GF-D8 (cell line): Measurements from ENCODE around the gene CFTR.
"Not testable (repeated sequence)": the region's sequence is repeated elsewhere in the genome, so short reads cannot be mapped to it uniquely, and the experiment has no call there.

Source experiments
- DNase-seq: peaks from one replicate; lab custom pipeline; 2025; lab: John Stamatoyannopoulos, UW

The CFTR gene

GRCh38 chr7:117688126-117688525, 208.3 kb downstream of the CFTR start:
- DNase-seq = no peak

DNA sequence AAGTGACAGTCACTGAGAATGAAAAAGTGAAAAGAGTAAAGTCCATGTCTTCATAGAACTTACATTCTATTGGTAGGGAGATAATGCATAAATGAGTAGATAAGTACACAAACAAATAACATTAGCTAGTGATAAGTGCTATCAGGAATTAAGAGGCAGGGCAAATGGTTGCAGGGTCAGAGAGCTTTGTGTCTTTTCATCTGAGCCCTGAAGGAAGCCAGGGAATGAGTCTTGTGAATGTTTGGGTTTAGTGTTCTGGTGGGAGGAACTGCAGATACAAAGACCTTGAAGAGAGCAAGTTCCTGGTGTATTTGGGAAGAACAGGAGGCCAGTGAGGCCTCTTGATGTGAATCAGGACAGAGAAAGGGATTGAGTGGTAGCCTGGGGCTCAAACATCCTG, 209.6 kb downstream of the CFTR start:
- DNase-seq = no peak

DNA sequence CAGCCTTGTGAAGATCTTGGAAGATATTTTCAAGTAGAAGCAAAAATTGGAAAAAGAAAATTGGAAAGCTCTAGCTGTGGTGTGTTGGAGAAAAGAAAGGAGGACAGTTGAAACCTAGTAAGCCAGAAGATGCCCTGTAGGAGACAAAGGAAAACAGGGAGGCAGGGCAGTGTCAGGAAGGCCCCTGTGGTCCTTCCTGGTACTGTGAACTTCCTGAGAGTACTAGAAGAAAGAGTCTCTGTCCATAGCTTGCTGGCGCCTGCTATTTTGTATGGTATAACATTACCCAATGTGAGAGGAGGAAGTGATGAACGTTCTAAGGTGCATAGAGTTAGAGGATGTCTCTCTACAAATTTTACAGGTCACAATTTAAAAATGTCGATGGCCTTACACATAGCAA, 210.3 kb downstream of the CFTR start:
- DNase-seq = no peak

DNA sequence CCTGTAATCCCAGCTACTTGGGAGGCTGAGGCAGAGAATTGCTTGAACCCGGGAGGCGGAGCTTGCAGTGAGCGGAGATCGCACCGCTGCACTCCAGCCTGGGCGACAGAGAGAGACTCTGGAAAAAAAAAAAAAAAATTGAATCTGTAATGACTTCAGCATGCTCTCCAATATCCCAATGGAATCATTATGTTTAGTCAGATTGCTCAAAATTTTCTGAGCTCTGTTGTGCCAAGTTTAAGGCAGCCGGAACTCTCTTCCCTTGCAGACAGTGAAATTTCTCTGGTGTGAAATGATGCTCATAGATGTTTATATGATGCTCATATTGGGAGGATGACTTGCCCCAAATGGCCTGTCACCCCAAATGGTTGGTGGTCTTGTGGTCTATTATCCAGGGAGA, 212.5 kb downstream of the CFTR start:
- DNase-seq = no peak

DNA sequence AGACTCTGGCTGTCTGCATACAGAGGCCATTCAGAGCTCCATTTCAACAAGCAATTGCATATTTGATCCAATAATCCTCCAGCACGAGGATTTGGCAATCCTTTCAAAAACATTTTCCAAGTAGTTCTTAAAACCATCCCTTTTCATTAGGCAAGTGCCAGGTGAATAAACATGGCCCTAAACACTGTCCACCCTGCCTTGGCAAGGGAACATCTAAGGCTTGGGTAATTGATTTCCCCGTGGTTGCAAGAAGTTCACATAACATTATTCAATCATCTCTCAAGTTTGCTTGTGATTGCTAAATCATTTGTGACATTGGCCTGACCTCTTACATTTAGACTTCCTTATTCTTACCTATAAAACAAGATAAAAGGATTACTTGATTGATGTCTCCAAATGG, 218.2 kb downstream of the CFTR start:
- no peak for DNase-seq

DNA sequence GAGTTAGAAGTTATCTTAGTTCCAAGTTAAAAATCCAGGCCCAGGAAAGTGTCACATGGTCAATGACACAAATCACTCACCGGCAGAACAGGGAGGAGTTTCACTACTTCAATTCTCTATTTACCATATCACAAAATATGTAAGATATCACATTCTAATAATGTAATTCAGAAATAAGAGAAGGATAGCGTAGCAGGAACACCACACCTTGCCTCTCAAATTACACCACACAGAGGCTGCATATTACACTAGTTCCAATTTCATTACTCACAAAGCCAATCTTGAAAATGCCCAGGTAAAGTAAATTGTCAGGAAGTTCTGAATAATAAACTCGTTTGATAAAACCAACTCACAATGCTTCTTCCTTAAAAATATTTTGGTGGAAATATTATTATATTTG, 224.2 kb downstream of the CFTR start:
- DNase-seq = no peak

- DNase-seq = no peak
Measured at GRCh38 chr7:117705630-117706029, 225.8 kb downstream of the CFTR start.

DNA sequence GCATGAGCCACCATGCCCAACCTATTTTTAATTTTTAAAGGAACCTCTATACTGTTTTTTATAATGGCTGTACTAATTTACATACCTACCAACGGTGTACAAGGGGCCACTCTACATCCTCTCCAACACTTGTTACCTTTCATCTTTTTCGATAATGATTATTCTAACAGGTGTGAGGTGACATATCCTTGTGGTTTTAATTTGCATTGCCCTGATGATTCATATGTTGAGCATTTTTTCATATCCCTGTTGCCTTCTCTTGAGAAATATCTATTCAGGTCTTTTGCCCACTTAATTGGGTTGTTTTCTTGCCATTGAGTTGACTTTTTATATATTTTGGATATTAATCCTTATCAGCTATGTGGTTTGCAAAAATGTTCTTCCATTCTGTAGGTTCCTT, 226.4 kb downstream of the CFTR start:
- DNase-seq = no peak

DNA sequence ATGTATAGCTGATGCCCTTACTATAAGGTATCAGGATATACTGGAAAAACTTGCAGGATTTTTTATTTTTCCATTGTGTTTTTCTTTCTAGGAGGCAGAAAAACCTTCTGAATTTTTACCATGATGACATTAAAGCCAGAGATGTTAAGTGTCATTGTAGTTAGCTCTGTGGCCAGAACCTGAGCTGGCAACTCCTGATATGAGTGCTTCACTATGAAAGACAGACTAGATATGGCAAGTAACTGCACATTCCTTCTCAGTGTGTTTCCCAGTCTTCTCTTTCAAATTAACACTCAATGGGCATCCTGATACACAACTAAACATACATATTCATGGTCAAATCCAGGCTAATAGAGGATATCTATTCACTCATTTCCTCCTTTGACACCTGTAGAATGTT, 227.3 kb downstream of the CFTR start:
- DNase-seq = no peak

GRCh38 chr7:117708173-117708572, 228.3 kb downstream of the CFTR start:
- not testable (repeated sequence) for DNase-seq

DNA sequence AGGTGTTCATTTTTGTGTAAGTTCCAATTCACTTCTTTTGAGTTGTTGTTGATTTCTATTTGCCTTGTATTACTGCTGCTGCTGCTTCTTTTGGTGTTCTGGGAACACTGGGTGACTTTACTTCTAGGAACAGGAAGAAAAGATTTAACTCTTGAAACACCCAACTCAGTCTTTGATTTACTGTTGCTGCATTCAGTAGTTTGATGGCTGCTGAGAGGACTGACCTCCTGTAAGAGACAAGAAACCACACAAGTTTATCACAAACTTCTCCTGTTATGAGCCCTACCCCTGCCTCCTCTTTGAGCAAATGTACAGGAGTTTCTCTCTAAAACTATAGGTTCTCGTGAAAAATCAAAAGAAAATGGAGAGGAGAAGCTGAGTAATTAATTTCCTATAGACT, 231.7 kb downstream of the CFTR start:
- DNase-seq = no peak

DNA sequence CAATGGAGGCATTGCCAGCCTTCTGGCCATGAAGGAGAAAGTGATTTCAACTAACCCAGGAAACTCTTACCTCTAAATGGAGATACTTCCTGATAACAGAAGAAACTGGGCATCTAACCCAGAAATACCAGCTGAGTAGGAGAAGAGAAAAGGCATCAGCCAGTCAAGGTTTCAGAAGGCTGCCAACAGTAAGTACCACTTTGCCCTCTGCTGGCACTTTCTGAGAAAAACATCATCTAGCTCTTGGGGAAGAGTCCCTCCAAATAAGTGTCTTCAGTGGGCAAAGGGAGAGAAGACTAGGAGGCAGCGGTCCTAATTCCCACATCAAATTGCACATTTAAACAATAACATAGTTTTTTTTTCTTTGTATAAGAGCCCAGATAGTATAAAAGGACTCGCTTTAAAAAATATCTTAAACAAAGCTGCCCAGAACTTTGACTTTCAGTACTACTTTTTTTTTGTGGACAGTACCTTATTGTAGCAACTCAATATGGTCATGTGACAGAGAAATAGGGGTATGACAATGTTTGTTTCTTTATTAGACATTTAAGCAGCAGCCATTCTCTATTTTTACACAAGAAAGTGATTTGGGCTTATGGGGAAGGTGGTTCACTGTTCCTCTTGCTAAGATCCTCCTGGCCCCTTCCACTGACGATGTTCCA, 236.1 kb downstream of the CFTR start:
- DNase-seq = no peak

GRCh38 chr7:117716707-117717299, 237.0 kb downstream of the CFTR start:
- no peak for DNase-seq

GRCh38 chr7:117717357-117717756, 237.5 kb downstream of the CFTR start:
- no peak for DNase-seq
